Measurements from ENCODE around the gene PDK2.

GRCh38 chr17:50137042-50137441 is 41.9 kb downstream of the PDK2 start:
- TF ChIP-seq CTCF (IDR thresholded peaks at IDR 0.05; ENCODE audit: insufficient read depth, low read length, poor library complexity, severe bottlenecking) (no peak), EZH2phosphoT487 (conservative IDR thresholded peaks at IDR 0.05; ENCODE audit: low read length) (no peak)
